ENCODE measurements around the gene OTOG. TPM values are rescaled to one million over a fixed set of nuclear protein-coding genes. Genes with fewer than 3 reads are reported as not detected.

OTOG gene
- total RNA-seq, 2 donors from 2014 or later, result not detected

DNA sequence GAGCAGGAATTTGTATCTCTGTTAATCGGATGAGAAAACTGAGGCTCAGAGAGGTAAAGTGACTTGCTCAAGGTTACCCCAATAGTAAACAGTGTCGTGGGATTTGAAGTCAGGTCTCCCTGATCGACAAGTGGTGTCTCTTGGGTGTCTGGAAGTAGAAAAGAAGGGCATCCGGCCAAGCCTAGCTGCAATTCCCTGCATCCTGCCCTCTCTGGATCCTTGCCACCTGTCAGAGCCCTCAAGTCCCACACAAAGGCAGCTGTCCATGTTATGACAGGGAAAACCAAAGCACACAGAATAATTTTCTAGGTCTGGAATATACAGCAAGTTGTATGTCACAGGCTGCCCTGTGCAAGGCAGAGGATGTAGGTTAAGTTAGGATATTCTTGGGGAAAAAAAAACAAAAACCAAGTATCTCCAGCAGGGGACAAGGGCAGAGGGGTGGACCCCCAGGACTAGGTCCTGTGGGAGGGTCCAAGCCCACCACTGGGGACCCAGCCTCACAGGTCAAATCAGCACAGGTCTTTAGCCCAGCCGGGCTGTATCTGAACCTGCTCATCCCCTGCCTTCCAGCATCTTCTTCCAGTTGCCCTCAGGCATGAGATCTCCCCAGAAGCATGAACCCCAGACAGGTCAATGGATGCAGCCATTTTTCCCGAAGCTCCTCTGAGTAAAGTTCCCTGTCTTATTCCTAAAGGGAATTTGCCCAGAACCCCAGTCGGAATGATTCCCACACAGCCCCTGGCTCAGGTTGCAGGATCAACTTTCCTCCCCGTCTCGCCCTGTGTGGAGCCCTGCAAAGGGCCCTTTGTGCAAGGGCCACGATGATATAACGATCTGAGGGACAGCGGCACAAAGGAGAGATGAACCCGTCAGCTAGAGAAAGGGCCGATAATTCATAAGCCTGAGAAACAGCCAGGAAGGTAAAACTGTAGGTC, 17.9 kb upstream of the OTOG start:
- ATAC-seq (no peak), DNase-seq (ENCODE audit: low spot score in 2 of 2) (no peak)
- Mint-ChIP-seq H3K36me3 (no peaks in the 10 kb centered on the region), H3K9me3 (no peaks in the 10 kb centered on the region), H3K27ac (no peak overlapping the region)

DNA sequence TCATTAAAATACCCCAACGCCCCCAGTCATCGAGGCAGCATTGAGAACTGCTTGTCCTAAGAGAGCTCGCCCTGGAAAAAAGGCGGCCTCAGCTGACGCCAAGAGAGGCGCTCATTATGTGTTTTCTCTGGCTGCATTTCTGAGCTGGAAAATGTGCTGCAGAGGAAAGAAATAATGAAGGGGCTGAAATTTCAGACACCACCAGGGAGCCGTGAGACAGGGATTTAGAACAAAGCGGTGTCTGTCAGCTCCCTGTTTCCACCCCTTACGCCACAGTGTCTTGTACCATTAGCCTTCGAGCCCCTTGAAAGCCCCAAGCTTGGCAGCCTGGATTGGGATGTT, 17.2 kb upstream of the OTOG start:
- no peak overlapping the region for H3K27ac Mint-ChIP-seq
- ATAC-seq (no peak), DNase-seq (ENCODE audit: low spot score in 2 of 2) (no peak)
- H3K36me3 Mint-ChIP-seq, result no peaks in the 10 kb centered on the region
- H3K9me3 Mint-ChIP-seq, result no peaks in the 10 kb centered on the region

DNA sequence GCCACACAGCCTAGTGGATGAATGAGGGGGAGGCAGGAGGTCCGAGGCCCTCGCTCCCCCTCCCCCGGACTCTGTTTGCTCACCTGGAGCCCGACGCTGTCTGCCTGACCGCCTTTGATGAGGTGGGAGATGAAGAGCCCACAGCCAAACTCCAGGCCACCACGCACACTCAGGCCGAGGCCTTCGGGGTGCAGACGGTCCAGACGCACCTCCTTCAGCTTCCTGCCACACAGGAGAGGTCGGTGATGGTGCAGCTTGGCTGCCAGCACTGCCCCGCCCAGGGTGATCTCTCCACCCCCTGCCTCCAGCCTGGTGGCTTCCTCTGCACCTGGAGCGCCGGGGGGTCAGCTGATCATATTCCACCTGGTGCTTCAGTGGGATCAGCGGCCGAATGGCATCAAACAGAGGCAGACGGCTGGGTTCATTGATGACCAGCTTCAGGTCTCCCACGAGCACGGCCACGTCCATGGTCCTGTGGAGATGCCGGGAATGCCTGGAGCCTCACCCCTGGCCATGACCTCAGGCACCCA, 15.9 kb upstream of the OTOG start:
- no peaks in the 10 kb centered on the region for H3K36me3 Mint-ChIP-seq

DNA sequence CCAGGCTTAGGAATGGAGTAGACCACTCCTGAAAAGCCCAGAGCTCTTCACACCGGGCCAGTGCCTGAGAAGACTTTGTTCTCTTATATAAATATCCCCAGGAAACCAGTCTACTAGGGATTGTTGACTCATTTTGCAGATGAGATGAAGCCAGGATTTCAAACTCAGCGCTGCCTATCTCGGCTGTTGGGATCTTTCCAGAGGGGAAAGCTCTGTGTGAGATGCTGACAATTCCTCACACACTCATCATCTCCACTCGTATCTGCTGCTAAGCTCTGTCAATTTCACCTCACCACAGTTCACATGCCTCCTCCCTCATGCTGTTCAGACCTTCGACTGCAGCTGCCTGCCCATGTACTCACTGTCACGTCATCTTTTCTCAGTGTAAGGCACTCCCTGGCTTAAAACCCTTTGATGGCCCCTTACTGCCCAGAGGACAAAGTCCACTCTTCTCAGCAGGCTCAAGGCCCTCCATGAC, 15.4 kb upstream of the OTOG start:
- Mint-ChIP-seq H3K9me3 (no peaks in the 10 kb centered on the region), H3K27ac (no peak overlapping the region), H3K36me3 (no peaks in the 10 kb centered on the region)
- DNase-seq (ENCODE audit: low spot score in 2 of 2) (no peak), ATAC-seq (no peak)

More for the DNA sequence above, 15.9 kb upstream of the OTOG start:
- DNase-seq (ENCODE audit: low spot score in 2 of 2) (no peak), ATAC-seq (no peak)
- Mint-ChIP-seq H3K9me3 (no peaks in the 10 kb centered on the region), H3K27ac (no peak overlapping the region)

DNA sequence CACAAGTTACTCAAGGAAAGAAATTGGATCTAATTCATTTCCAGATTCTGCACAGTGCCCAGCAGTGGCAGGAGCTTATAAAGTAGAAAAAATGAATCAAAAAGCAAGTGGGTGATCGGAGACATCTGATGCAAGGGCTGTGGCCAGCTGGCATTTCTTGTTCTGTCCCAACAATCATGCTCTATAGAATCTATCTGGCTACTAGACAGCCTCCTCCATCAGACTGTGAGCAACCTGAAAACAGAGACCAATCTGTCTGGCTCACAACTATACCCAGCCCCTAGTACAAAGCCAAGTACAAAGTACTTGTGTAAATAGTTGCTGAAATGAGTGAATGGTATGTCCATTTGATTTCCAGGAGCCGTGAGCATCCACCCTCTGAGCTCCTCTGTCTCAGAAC, 14.3 kb upstream of the OTOG start:
- DNase-seq (ENCODE audit: low spot score in 2 of 2) (no peak), ATAC-seq (no peak)
- H3K9me3 Mint-ChIP-seq, result no peaks in the 10 kb centered on the region
- no peak overlapping the region for H3K27ac Mint-ChIP-seq
- H3K36me3 Mint-ChIP-seq, result no peaks in the 10 kb centered on the region

DNA sequence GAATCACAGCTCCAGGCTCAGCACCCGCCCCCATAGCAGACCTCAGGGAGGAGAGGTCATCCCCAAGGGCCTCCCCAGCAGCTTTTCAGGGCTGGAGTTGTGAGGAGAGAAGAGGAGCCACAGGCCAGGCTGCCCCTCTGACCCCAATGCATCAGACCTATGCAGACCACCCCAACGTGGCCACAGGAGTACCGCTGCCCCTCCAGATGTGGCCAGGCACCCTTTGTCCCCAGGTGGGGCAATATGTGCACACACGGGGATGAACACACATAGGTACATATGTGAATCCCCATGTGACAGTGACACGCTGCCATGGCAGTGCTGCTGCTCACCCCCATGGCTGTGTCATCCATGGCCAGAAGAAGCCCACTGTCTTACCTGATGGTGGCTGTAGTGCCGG, 13.7 kb upstream of the OTOG start:
- no peak overlapping the region for H3K27ac Mint-ChIP-seq
- DNase-seq (ENCODE audit: low spot score in 2 of 2) (no peak), ATAC-seq (no peak)
- no peaks in the 10 kb centered on the region for H3K9me3 Mint-ChIP-seq
- no peaks in the 10 kb centered on the region for H3K36me3 Mint-ChIP-seq

DNA sequence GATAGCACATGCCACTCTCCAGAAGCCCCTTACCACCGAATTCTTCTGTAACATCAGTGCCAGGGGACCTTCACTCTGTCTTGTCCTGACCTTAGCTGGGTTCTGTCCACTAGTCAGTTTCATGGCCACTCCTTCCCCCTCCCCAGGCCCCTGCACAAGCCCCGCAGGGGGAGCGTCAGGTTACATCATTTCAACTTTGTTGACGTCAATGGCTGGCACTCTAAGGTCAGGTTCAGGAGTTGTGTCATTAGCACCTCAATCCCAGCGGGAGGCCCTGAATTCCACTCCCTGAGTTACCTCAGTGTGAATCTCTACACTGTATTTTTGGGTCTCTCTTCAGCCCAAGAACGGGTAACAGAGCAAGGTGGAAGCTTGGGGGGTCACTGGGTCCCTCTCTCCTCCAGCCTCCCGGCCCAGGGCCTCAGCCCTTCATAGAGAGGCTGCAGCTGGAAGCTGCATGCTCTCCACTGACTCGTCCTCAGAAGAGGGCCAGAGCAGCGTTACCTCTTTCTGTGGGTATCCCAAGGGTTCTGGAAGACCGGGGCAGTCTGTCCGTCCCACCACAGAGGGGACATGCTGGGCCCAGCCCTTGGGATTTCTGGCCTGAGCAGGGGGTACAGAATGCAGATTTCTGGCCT, 13.2 kb upstream of the OTOG start:
- ATAC-seq (no peak), DNase-seq (ENCODE audit: low spot score in 2 of 2) (no peak)
- no peaks in the 10 kb centered on the region for H3K9me3 Mint-ChIP-seq
- H3K27ac Mint-ChIP-seq, result no peak overlapping the region
- H3K36me3 Mint-ChIP-seq, result no peaks in the 10 kb centered on the region

DNA sequence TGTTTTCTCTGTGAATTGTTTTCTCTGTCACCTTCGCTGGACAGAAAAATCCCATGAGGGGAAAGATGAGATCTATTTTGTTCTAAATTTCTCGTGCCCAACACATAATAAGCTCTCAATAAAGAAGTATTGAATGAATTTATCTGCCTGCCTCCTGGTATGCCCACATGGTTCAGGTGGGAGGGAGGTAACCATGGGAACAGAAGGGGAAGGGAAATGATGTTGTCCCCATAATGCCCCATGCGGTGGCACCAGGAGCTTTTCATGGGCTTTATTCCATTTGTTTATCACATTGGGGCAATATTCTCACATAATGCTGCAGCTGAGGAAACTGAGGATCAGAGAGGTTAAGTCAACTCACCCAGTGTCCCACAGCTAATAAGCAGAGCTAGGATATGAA, 11.6 kb upstream of the OTOG start:
- Mint-ChIP-seq H3K36me3 (no peaks in the 10 kb centered on the region), H3K9me3 (no peaks in the 10 kb centered on the region), H3K27ac (no peak overlapping the region)
- no peak for DNase-seq (ENCODE audit: low spot score in 2 of 2)
- ATAC-seq, result no peak

DNA sequence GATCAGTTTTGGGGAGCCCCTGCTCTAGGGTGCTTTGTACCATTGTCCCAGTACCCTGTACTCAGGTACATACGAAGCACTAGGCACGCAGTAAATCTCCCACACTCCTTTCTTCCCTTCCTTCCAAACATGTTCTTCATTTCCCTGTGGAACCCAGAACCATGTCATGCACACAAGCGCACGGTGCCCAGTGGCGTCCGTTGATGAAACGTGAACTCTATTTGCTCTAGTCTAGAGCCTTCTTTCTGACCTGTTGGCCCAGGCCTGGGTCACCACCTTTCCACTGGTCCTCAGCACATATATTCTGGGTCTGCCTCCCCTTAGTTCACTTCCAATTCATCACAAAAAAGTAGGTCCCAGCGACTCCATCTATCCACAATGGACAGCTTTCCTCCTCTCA, 9.8 kb upstream of the OTOG start:
- no peaks in the 10 kb centered on the region for H3K36me3 Mint-ChIP-seq
- ATAC-seq, result no peak
- no peak overlapping the region for H3K27ac Mint-ChIP-seq

DNA sequence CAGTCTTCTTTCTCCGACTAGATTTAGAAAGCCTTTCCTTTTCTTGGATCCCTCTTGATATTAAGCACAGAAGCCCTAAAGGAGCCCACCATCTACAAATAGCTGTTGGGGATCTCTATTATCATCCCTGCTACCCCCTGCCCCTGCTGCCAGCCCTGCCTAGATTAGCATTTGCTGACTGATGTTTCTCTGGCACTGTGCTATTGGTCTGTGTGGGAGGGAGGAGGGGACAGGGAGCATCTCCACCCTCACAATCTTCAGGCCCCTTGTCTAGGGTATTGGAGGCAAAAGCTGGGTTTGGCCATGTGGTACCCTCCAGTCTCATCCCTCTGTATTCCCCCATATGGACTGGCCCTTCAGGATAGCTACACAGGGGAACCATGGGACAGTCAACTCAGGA, 9.0 kb upstream of the OTOG start:
- Mint-ChIP-seq H3K36me3 (no peaks in the 10 kb centered on the region), H3K9me3 (no peaks in the 10 kb centered on the region), H3K27ac (no peak overlapping the region)
- ATAC-seq (no peak), DNase-seq (ENCODE audit: low spot score in 2 of 2) (no peak)

More for the DNA sequence above, 9.8 kb upstream of the OTOG start:
- DNase-seq (ENCODE audit: low spot score in 2 of 2), result no peak
- H3K9me3 Mint-ChIP-seq, result no peaks in the 10 kb centered on the region

DNA sequence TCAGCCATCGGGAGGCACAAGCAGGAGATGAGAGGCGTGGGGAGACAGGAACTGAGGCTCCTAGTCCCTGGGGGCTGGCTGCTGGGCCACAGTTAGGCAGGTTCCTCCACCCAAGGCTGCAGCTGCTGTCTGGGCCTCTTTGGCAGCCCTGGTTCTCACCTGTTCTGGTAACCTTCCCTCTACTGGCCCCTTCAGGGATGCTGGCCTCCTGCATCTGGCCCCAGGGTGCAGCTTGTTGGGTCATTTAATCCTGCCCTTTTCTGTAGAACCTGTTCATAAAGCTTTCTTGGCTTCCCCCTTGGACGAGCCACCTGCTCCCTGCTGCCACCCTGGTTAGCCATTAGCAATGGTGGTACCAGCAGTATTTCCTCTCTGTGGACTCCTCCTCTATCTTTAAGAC, 8.3 kb upstream of the OTOG start:
- no peak overlapping the region for H3K27ac Mint-ChIP-seq
- DNase-seq (ENCODE audit: low spot score in 2 of 2) (no peak), ATAC-seq (no peak)
- no peaks in the 10 kb centered on the region for H3K9me3 Mint-ChIP-seq
- H3K36me3 Mint-ChIP-seq, result no peaks in the 10 kb centered on the region

DNA sequence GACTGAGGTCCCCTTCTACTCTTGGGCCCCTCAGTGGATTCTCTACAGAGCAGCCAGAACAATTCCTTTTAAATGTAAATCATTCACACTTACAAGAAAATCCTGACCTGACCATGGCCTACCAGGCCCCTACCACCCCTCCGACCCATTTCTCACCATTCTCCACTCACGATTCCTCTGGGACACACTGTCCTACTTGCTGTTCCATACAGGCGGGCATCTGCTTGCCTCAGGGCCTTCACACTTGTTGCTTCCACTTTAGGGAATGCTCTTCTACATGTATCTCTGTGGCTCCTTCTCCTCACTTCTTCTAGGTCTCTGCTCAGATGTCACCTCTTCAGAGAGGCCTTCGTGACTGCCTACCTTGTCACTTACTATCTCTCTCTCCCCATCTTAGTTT, 6.3 kb upstream of the OTOG start:
- ATAC-seq, result no peak
- Mint-ChIP-seq H3K36me3 (no peaks in the 10 kb centered on the region), H3K9me3 (no peaks in the 10 kb centered on the region), H3K27ac (no peak overlapping the region)
- DNase-seq (ENCODE audit: low spot score in 2 of 2), result no peak

DNA sequence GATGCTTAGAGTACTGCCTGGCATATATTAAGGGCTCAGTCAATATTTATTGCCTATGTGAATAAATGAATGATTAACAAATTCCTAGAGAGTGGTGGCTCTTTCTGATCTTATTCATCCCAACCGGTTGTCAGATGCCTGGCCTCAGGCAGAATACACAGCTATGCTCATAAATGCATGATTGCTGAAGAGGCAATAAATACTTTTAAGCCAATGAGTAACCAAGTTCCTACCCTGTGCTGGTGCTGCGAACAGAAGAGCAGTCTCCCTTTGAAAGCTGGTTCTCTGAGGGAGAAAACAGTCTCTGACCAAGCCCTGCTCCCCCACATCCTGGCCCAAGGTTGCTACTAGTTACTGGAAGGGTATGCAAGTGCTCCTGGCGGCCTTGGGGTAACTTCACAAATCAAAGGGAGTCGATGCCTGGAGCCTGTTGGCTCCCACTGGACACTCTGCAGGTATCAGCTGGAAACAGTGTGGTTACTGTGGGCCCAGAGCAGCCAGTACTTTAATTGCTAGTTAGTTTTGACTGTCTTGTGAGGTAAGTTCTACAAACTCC, 5.7 kb upstream of the OTOG start:
- ATAC-seq (no peak), DNase-seq (ENCODE audit: low spot score in 2 of 2) (no peak)
- H3K27ac Mint-ChIP-seq, result no peak overlapping the region
- H3K9me3 Mint-ChIP-seq, result no peaks in the 10 kb centered on the region
- no peaks in the 10 kb centered on the region for H3K36me3 Mint-ChIP-seq

DNA sequence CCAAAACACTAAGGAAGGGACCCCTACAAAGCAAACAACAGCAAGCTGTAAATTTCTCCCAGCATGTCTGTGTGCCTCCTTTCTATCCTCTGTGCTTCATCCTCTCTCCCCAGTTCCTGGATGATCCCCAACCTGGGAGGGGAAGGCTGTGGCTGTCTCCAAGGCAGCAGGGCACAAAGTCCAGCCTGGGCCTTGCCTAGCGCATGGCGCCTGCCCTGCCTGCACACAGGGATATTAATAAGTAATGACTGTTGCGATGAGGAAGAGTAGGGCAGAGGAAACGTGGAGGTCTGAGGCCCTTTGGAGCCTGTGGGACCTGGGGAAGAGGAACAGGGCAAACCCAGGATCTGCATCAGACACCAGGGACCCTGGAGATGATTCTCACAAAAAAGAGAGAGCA, 4.8 kb upstream of the OTOG start:
- no peak for DNase-seq (ENCODE audit: low spot score in 2 of 2)
- no peak for ATAC-seq
- no peaks in the 10 kb centered on the region for H3K36me3 Mint-ChIP-seq
- no peaks in the 10 kb centered on the region for H3K9me3 Mint-ChIP-seq
- no peak overlapping the region for H3K27ac Mint-ChIP-seq

DNA sequence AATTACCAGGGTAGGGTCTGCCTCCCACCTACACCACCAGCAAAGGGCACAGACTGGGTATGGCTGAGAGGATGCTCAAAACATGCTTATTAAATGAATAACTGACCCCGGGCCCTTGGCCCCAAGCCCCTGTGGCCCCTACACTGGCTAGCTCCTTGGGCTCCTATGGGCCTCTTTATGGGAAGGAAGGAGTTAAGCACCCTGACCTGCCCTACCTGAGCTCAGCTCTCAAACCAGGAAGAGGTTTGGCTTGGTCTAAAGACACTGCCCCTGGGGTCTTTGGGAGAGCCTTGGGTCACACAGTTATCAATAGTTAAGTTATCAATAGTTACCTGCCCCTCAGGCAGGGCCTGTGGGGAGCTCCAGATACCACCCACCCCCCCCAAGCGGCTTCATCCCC, 4.0 kb upstream of the OTOG start:
- no peak overlapping the region for H3K27ac Mint-ChIP-seq
- no peak for ATAC-seq
- no peaks in the 10 kb centered on the region for H3K36me3 Mint-ChIP-seq
- H3K9me3 Mint-ChIP-seq, result no peaks in the 10 kb centered on the region
- peak in 1 of 2 donors; percentile 18 for DNase-seq (ENCODE audit: low spot score in 2 of 2)

DNA sequence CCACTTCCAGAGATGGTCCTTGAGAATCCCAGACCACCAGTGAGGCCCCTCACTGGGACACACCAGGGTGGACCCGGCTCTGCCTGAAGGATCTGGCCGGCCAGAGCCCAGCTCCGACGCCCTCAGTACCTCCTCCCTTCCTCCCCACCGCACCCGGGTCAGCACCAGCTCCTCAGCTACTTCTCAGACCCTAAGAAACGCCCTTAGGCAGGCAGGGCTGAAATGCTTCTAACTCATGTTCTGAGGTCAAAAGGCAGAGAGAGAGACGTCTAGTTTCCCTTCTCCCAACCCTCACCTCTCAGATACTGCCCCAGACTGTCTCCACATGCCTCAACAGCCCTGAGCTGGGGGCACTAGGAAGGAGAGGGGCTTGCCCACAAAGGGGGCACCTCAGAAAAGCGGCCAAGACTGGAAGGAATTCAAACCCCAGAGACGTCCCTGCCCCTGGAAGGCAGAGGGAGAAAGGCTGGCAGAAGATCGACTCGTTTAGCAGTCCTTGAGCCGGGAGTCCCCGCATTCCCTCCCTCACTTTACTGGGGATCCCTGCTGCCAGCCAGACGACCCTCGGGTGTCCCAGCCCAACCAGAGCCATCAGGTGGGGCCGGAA, 3.4 kb upstream of the OTOG start:
- ATAC-seq (no peak), DNase-seq (ENCODE audit: low spot score in 2 of 2) (no peak)
- Mint-ChIP-seq H3K27ac (no peak overlapping the region), H3K36me3 (no peaks in the 10 kb centered on the region), H3K9me3 (no peaks in the 10 kb centered on the region)

DNA sequence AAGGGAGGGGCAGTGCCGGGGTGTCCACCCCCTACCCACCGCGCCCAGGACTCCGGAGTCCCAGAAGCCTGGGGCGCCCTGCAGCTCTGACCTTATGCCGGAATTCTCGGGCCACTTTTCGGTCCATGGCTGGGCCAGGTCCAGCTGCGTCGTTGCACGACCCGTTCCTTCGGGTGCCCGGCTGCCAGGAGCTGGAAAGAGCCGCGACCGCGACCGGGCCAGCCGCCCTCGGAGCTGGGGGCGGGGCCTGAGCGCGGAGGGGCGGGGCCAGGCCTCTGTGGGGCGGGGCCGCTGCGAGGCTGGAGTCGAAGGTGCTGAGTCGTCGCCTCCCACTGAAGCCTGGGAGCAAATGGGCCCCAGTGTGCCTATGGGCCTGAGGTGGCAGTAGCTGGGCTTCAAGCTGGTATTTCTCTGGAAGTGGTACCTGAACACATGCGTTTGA, 2.9 kb upstream of the OTOG start, which contains the start of gene USH1C:
USH1C (minus strand) TSS at position 236 of the 442 bp plus-strand sequence; CDS start at position 127, 109 bp downstream.
- Mint-ChIP-seq H3K27ac (no peak within 1 kb of the TSS), H3K9me3 (no peaks in the 10 kb centered on the region), H3K36me3 (no peaks in the 10 kb centered on the region)
- ATAC-seq (peak in 1 of 2 donors; percentile 83), DNase-seq (ENCODE audit: low spot score in 2 of 2) (peak; percentile 55)

Measured in activated naive CD4-positive, alpha-beta T cell treated with anti-CD3 and anti-CD28 coated beads, Interleukin-2, amount 50 U/mL, for 72 hours (primary cell).